Stimulated activated CD8-positive, alpha-beta memory T cell treated with anti-CD3 and anti-CD28 coated beads, Interleukin-2, amount 100 ng/mL, for 1 hour (primary cell): Measurements from ENCODE around the gene CARD8.

Source experiments
- DNase-seq, 2 donors: peaks; one replicate each; pipeline ENCODE4 v3.0.0-alpha.2; 2020; ENCODE audit warnings: low read depth in 2 of 2

Gene CARD8

DNA sequence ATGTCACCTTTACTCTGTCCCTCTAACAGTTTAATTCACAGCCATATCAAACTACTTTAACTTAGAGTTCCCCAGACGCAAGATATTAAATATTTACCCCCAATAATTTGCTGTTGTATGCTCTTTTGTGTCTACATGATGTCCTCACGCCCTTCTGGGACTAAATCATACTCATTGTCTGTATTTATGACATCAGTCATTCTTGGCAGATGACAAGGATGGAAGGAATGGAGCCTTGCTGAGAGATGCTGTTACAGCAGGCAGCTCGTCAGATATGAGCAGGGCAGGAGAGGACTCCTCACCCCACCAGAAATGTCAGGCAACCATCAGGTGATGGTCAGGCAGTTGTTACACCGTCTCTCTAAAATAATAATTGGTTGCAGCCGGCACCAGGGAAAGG is 41.8 kb downstream of the CARD8 start:
- no peak for DNase-seq

DNA sequence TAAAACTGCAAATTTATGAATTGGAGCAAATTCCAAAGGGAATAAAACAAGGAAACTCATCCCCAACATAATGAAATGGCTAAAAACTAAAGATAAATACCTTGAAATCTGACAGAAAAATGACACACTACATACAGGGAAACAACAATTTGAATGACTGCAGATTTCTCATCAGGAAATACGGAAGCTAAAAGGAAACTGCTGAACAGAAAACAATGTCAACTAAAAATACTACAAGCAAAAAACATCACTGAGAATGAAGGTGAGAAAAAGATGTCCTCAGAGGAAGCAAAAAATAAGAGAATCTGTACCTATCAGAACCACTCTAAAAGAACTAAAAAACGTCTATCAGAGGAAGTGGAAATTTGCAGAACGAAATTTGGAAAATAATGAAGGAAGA is 45.7 kb downstream of the CARD8 start:
- no peak for DNase-seq

DNA sequence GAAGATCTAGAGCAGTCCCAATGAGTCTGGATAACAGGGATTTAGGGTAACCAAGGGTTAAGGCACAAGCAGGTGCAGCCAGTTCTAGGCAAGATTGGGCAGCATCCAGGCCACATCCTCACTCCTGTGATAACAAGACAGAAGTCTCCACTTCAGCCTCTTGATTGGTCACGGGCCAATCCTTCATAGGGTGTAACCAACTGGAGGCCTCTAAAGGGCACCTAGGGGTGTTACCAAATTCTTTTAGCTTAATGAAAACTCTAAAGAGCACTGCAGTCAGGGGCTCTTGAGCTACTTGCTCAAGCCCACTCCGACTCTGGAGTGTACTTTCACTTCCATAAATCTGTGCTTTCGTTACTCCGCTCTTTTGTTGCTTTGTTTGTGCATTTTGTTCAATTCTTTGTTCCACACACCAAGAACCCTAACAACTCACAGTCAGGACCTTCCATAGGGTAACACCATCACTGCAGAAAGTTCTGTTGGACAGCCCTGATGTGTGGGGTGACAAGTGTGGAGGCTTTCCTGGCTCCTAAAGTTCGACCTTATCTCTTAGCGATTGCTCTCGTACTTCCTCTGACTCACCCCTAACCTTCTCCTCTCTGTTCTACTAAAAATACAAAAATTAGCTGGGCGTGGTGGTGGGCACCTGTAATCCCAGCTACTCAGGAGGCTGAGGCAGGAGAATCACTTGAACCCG is 49.2 kb downstream of the CARD8 start:
- DNase-seq: no peak

GRCh38 chr19:48203794-48204628 is 51.7 kb downstream of the CARD8 start:
- DNase-seq: peak; percentile 72 to 81

GRCh38 chr19:48203222-48203793 is 52.4 kb downstream of the CARD8 start:
- DNase-seq: no peak

DNA sequence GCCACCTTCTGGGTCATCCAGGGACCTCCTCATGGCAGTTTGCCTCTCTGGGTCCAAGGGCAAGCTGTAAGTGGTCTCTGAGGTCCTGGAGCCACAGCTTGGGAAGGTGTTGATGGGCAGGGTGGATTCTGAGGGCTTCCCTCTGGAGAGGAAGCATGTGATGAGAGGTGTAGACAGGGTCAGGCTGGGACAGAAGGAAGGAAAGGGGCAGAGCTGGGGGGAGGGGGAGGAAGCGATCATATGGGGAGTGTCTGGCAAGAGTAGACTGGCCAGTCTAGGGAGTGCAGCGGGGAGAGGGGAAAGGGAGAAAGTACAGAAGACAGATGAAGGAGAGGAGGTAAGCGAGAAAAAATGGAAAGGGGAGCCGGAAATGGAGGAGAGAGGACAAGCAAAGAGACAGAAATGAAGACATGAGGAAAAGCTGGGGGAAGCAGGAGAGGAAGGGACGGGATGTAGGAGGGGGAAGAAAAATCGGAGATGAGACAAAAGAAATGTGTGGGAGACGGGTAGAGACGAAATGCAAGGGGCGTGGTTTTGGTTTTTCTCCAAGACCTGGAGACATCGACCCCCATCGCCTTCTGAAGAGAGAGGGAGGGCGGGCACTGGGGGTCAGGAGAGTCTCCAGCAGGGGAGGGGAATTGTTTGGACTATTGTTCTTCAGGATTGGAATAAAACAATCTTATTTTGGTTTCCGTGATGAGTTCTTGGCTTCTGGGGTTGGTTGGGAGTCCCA is 58.6 kb downstream of the CARD8 start:
- DNase-seq: no peak

DNA sequence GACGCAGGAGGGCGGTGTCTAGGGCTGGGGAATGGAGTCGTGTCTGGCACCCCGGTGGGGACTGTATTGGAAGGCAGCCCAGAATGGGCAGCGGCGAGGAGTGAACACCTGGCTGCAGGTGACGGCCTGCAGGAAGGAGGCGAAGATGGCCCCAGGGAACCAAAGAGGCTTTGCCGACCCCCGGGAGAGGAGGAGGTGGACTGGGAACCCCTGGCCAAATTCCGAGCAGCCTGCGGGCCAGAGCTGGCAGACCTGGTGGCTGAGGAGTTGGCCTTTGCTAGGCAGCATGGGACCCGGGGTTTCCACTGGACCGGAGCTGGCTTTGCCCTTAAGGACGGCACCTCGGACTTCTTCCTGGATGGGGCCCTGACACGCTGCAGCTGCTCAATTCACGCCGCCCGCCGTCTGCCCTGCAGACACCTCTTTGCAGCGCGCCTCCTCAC is 59.4 kb downstream of the CARD8 start:
- no peak for DNase-seq

- no peak for DNase-seq
Measured at GRCh38 chr19:48194844-48195830, 60.6 kb downstream of the CARD8 start.

GRCh38 chr19:48194041-48194843 is 61.5 kb downstream of the CARD8 start:
- DNase-seq: no peak

DNA sequence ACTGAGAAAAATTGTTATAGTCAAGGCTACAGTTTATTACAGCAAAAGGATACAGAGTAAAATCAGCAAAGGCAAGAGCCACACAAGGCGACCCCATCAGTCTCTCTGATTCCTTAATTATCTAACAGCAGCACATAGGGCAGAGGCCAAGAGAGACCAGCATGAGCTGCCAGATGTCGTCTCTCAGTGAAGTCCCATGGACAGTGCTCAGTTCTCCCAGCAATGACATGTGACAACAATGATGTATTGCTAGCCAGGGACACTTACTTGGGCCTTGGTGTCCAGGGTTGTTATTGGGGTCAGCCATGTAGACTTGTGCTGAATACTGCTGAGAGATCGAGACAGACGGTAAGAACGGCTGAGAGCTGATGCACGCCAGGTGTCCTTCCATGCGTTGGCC is 63.0 kb downstream of the CARD8 start:
- DNase-seq: no peak

DNA sequence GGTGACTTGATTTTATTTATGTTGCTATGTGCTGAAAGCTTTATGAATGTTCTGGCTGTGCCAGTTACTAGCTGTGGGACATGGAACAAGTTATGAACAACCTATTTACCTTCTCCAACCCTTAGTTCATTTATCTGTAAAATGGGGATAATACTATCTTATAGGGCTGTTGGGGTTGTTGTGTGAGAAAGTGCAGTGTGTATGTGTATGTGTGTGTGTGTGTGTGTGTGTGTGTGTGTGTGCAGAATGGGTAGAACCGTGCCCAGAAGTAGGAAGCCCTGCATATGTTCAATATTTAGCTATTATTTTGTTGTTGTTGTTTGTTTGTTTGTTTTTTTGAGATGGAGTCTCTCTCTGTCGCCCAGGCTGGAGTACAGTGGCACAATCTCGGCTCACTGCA is 64.8 kb downstream of the CARD8 start:
- DNase-seq: no peak

DNA sequence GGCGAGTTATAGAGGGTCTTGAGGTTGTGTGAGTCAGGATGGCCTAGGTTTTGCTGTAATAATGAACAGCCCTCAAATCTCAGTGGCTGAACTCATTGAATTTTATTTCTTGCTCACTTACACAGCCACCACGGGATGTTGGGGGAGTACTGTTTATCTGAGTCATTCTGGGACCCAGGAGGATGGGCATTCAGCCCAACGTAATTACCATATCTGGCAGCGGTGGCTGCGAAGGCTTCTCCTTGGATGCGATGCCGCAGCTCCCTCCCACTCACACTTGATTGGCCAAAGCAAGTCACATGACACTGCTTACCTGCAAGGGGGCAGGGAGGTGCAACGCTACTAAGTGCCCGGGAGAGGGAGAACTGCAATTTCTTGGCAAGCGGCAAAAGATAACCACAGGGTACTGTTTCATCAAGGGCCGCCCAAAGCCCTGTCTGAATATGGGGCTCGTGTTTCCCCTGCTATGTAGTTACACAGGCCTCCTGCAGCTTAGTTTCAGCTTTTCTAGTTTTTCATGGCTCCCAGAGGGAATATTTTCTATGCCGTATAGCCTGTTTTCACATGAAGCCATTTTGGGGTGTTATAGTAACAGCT is 65.3 kb downstream of the CARD8 start:
- DNase-seq: peak; percentile 23 to 28

- DNase-seq: no peak
Measured at GRCh38 chr19:48186541-48186991, 69.1 kb downstream of the CARD8 start.

- no peak for DNase-seq
Measured at GRCh38 chr19:48186015-48186414, 69.7 kb downstream of the CARD8 start.

DNA sequence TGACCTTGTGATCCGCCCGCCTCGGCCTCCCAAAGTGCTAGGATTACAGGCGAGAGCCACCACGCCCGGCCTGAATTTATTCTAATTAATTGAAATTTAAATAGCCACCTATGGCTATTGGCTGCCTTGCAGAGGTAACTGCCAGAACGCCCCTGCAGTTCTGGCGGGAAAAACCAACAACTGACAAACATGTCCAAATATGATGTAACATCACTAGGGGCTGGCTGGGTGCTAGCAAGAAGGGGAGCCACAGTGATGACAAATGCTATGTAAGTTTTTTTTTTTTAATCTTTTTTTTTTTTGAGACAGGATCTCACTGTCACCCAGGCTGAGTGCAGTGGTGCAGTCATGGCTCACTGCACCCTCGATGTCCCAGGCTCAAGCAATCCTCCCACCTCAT is 72.4 kb downstream of the CARD8 start:
- no peak for DNase-seq

- DNase-seq: no peak
Measured at GRCh38 chr19:48182434-48182833, 73.3 kb downstream of the CARD8 start.

DNA sequence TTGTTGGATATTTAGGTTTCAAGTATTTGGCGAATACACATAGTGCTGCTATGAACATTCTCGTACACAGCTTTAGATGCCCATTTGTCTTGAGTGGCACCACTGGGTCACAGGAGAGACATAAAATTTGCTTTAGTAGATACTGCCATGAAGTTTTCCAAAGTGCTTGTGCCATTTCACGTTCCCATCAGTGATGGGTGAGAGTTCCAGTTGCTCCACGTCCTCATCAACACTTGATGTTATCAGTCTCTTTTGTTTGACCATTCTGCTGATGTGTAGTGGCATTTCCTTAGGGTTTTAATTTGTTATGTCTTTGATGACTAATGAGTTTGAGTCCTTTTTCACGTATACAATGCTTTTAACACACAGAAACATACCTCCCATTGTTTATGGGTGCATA is 74.2 kb downstream of the CARD8 start:
- DNase-seq: no peak

GRCh38 chr19:48176226-48176625 is 79.5 kb downstream of the CARD8 start:
- no peak for DNase-seq

GRCh38 chr19:48175578-48175977 is 80.1 kb downstream of the CARD8 start:
- no peak for DNase-seq
